GM21529 (cell line): ENCODE results near the gene FBXO11.
"Not testable (repeated sequence)": the region's sequence is repeated elsewhere in the genome, so short reads cannot be mapped to it uniquely, and the experiment has no call there.

Source experiments
- ATAC-seq: cut with Tn5 transposase; IDR thresholded peaks from one replicate; pipeline ENCODE4 v1.9.1; 2021; ENCODE audit not compliant: unreplicated experiment

The FBXO11 gene

DNA sequence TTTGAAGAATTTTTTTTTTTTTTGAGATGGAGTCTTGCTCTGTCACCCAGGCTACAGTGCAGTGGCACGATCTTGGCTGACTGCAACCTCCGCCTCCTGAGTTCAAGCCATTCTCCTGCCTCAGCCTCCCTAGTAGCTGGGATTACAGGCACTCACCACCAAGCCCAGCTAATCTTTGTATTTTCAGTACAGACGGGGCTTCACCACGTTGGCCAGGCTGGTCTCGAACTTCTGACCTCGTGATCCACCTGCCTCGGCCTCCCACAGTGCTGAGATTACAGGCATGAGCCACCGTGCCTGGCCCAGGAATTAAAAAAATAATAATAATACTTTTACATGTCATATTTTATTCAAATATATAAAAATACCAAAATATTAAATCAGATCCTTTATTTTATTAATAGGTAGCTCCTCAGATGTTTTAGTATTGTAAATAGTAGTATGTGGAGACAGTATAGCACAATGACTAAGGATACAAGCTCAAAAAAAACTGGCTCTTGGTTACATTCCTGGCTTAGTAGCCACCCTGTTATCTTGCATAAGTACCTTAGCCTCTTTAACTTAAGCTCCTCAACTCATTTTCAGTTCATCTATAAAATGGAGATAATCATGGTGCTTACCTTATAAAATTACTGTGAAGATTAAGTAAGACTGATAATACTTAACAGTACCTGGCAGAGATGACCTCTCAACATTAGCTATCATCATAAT lies 53.1 kb downstream of the FBXO11 start:
- ATAC-seq = not testable (repeated sequence)

DNA sequence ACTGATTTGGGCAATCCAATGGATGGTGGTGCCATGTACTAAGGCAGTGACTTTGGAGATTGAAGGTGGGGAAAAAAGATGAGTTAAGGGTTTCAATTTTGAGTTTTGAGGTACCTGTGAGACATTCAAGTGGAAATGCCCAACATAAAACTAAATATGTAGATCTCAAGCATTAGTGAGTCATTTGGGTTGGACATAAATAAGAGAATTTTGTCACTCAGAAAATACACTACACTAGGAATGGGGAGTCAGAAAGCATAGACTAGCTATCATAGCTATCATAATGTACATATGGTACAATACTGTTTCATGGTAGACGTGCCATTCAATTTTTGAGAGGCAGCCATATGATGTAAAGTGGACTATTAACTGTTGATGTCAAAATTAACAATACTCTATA lies 56.1 kb downstream of the FBXO11 start:
- ATAC-seq = no peak

DNA sequence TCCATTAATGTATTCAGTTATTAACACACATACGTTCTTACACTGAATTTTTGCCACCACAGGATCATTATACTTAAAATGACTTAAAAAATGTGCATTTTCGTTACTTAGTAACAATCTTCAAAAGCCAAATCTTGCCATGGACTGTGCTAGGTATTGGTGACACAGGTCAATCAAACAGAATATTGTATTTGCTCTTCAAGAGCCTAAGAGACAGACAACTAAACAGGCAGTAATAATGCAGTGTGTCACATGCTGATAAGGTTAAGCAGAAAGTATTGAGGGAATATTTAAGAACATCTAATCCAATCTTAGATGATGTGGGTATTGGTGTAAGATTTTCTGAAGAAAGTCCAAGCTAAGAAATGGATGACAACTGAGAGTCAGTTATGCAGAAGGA lies 56.9 kb downstream of the FBXO11 start:
- no peak for ATAC-seq

DNA sequence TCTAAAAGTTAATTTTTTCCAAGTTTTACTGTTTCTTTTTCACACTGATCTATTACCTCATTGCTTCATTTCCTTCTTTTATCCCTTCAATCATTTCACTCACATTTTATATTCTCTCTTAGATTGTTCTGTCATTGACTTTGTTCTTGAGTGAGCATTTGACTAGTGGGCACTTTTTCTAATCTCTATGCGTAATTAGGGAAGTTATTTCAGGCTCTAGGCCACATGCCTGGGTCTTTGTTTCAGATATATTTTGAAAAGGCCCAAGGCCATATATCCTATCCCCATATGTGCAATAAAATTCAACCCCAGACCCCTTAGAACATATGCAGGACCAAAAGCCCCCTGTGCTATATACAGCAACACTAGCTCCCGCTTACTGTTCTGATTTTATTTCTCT lies 62.1 kb downstream of the FBXO11 start:
- no peak for ATAC-seq

DNA sequence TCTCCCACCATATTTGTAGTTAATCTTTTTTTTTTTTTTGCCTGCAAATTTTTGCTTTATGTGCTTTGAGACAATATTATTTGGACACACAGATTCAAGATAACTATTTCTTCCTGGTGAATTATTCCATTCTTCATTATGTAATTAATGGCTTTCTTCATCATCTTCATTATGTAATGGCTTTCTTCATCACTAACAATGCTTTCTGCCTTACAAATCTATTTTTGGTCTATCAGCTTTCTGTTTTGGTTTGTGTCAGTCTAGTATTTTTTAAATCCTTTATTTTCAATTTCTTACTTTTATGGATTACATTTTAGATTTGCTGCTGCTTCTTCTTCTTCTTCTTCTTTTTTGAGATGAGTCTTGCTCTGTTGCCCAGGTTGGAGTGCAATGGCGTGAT lies 62.9 kb downstream of the FBXO11 start:
- ATAC-seq = no peak

DNA sequence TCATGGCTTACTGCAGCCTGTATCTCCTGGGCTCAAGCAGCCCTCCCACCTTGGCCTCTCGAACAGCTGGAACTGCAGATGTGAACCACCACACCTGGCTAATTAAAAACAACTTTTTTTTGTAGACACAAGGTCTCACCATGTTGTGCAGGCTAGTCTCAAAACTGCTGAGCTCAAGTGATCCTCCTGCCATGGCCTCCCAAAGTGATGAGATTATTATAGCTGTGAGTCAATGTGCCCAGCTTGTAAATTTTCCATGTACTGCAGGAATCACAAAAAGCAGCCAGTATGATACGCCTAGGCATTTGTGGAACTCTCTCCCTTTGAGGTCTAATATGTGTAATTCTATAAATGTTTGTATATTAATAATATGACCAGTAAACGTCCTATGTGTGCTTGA lies 63.5 kb downstream of the FBXO11 start:
- ATAC-seq = no peak

DNA sequence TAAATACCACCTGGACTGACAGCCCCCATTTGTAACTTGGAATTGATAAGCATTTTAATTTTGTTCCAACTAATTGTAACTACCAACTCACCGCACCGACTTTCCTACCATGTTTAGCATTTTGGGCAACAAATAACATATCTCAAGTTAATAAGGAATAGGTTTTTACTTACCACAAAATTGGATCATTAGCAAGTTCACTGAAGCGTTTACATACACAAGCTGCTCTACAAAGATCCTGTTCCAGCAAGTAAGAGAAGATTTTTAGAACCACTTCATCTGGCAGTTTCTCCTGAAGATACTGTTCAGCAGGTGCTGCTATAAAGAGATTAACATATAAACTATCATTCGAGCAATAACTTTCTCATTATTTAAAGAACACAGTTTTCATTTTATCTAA lies 67.6 kb downstream of the FBXO11 start:
- ATAC-seq = no peak

DNA sequence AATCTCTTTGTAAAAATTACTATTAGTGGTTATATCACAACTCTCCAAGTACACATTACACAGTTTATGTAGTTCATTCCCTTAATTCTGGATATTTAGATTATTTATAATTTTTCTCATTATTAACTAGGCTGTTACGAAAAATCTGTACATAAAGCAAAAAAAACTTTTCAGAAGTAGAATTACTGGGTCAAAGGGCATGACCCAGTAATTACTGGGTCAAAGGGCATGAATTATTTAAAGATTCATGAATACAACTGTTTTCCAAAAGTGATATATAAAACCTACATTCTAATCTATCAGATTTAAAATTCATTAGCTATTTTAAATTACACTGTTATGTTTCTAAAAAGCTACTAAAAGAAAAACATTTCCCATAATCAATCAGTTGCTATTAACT lies 68.0 kb downstream of the FBXO11 start:
- no peak for ATAC-seq

DNA sequence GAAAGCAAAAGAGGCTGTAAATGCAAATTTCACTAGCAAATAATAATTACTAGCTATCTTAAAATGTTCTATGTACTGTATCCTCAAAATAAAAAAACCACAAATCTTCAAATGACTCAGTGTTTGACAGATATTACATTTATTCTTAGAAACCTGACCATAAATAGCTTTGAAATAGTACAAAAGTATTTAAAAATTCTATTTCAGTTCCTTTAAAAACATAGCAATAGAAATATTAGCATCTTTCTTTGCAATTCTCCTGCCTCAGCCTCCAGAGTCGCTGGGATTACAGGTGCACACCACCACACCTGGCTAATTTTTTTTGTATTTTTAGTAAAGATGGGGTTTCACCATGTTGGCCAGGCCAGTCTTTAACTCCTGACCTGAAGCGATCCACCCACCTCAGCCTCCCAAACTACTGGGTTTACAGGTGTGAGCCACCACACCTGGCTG lies 72.8 kb downstream of the FBXO11 start:
- ATAC-seq = peak; percentile 88

DNA sequence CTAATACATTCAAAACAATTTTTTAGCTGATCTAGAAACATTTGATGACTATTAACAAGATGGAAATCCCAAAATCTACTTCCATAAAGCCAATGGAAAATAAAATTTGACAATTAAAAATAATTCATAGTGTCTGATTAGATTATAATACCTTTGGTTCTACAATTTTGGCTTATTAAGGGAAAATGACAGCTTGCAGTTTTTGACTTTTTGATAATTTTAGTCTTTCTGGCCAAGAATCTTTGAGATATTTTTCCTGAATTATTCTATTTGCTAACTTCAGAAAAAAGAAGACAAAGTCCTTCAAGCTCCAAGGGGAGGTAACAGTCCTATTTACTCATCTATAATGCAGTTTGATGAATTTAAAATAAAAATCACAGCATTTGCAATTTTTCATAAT lies 83.8 kb downstream of the FBXO11 start:
- ATAC-seq = no peak

DNA sequence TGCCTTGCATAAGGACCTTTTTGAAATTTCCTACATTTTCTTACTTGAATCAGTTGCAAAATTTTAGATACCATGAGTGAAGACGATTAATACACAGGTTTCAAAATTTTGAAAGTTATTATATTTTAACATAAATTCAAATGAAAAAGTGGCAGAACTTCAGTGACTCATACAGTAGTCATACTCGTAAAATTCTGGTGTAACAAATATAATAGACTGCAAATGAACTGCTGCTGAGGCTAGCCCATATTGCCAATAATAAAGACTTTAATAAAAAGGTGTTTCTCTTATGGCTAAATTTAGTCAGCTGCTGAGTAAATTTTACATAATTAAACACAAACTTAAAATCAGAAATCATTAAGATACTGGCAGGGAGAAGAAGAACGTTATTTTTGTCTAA lies 86.5 kb downstream of the FBXO11 start:
- ATAC-seq = no peak

DNA sequence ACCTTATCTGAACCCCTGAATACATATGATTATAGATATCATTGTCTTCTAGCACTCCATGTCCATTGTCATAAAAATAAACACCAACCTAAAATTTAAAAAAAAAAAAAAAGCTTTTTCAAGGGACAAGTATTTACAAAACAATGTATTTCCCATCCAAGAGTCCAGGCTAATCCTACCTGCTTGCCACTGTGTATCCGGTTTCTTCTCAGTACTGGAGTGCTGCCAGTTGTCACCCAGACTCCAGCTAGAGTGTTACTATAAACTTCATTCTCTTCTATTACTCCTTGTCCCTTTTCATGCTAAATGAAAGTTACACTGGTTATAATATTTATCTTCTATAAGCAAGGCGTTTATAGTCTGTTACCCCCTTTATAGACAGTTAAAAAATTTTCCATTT lies 87.5 kb downstream of the FBXO11 start:
- ATAC-seq = no peak

DNA sequence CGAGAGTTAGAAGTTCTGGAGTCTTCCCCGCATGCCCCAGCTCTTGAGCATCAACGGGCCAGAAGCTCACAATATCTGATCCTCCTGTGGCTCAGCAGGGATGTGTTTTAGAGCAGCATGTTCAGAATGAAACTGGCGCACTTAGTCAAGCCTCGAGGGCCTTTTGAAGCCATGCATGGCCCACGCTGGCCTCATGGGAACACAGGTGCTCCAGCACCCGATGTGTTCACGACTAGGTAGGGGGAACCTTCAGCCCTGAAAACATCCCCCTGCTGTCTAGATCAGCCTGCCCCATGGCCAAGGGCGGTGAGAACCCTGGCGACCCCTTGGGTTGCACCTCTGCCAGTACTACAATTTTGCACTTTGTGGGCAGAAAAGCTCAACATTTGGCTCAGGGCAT lies 90.5 kb downstream of the FBXO11 start:
- peak; percentile 76 for ATAC-seq

DNA sequence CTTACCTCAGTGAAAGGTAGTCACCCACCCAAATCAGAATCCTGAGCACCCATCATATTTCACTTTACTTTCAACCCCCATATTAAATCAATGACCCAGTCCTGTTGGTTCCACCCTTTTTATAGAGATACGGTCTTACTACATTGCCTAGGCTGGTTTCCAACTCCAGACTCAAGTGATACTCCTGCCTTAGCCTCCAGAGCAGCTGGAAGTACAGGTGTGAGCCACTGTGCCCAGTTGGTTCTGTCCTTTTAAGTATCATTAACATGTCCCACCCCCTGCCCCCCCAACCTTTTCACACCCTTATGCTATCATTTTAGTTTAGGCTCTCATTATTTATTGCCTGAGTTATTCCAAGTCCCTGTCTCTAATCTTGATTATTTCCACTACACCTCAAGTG lies 94.6 kb downstream of the FBXO11 start:
- ATAC-seq = no peak

DNA sequence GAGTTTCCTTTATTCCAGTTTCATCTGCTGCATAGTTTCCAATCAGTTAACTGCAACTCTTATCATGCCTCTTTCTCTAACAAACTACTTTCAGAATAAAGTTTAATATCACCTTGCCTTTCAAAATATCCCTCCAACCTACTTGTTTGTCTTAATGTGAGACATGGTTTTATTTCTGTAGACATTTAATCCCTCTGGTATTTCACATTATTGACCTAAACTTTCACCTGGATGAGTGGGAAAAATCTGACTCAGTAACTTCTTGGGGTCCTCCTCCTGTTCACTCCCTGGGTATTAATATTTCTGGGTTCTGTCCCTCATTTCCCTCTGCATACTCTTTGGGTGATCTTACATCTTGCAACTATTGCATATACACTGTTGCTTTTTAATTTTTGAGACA lies 95.4 kb downstream of the FBXO11 start:
- ATAC-seq = no peak

DNA sequence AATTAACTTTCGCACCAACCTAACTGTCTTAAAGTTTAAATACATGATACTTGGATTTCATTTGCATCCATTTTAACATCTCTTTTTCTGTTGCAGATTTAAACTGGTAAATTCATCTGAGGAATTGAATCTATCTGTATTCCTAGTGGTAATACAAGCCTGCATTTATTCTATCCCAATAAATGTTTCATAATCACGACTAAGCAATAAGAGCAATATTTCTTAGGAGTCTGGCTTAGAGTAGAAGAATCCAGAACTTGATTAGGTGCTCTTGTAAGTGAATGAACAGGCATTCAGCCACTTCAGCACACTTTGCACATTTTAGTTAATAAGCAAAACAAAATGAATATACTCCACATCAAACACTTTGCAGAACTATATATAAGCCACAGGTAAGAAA lies 96.4 kb downstream of the FBXO11 start:
- ATAC-seq = no peak

DNA sequence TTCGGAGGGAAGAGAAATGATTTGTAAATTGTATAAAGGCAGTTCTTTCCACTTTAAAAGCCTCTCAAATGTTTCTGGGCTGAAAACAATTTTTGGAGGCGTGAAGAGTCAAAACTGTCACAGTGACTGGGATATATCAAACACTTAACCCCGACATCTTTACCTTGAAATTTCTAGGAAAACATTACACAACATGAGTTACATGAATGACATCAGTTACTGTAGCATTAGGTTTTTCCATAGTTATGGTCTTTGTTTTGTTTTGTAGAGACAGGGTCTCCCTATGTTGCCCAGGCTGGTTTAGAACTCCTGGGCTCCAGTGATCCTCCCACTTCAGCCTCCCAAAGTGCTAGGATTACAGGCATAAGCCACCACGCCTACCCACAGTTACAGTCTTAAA lies 97.7 kb downstream of the FBXO11 start:
- no peak for ATAC-seq

DNA sequence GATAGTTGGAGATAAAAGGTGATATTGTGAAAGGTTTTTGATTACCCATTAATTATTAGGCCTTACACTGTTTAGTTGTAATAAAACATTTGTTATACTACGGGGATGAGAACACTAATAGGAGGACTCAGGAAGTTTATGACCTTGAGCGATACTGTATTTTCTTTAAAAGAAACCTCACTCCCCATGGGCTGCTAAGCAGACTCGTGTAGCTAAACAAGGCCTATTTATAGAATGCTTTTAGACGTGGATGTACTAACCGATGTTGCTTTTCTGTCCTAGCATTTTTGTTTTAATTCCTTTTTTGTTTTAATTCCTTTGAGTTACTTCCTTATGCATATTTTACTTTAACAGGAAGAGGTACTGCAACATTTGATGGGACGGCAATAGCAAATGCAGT lies 100.4 kb downstream of the FBXO11 start:
- no peak for ATAC-seq

DNA sequence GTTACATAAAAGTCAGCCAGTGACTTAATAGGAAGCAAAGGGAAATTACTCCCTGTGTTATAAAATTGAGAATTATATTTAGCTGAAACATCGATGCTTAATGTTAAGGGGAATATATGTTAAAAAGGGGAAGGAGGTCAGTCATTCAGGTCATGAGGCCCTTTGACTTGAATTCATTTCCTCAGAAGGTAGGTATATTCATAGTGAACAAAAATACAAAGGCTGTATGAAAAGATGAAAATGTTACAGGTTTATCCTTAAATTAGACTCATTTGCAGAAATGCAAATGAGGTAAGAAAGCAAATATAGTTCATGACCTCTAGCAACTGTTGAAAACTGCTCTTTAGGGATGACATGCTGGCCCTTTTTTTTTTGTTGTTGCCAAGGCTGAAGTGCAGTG lies 102.5 kb downstream of the FBXO11 start:
- no peak for ATAC-seq

DNA sequence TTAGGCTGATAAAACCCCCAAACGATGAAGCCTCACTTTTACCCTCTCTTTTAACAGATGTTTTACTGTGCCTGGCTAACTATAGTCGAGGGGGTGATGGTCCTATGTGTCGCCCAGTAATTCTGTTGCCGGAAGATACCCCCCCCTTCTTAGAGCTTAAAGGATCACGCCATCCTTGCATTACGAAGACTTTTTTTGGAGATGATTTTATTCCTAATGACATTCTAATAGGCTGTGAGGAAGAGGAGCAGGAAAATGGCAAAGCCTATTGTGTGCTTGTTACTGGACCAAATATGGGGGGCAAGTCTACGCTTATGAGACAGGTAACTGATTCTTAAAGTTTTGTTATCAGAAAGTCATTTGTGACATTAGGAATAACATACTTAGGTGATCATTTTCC lies 102.9 kb downstream of the FBXO11 start:
- no peak for ATAC-seq

DNA sequence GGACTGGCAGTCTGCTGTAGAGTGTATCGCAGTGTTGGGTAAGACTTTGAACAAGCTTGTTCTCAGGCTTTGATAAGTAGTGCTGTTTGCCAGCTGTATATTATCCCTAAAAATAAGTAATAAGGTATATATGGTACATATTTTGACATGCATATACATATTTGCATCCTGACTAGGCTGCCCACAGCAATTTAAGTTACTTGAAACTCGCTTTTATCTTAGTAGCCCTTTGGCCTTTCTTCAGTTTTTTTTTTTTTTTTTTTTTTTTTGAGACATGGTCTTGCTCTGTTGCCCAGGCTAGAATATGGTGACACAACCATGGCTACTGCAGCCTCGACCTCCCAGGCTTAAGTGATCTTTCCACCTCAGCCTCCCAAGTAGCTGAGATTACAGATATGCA lies 105.2 kb downstream of the FBXO11 start:
- no peak for ATAC-seq

DNA sequence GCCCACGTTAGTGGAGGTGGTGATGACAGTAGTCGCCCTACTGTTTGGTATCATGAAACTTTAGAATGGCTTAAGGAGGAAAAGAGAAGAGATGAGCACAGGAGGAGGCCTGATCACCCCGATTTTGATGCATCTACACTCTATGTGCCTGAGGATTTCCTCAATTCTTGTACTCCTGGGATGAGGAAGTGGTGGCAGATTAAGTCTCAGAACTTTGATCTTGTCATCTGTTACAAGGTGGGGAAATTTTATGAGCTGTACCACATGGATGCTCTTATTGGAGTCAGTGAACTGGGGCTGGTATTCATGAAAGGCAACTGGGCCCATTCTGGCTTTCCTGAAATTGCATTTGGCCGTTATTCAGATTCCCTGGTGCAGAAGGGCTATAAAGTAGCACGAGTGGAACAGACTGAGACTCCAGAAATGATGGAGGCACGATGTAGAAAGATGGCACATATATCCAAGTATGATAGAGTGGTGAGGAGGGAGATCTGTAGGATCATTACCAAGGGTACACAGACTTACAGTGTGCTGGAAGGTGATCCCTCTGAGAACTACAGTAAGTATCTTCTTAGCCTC lies 107.2 kb downstream of the FBXO11 start:
- ATAC-seq = no peak

DNA sequence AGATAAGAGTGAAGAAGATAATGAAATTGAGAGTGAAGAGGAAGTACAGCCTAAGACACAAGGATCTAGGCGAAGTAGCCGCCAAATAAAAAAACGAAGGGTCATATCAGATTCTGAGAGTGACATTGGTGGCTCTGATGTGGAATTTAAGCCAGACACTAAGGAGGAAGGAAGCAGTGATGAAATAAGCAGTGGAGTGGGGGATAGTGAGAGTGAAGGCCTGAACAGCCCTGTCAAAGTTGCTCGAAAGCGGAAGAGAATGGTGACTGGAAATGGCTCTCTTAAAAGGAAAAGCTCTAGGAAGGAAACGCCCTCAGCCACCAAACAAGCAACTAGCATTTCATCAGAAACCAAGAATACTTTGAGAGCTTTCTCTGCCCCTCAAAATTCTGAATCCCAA lies 107.7 kb downstream of the FBXO11 start:
- no peak for ATAC-seq
